GM21737 (cell line): ENCODE data around the gene ADCY2.

ENCODE experiments used
- ATAC-seq: cut with Tn5 transposase; IDR thresholded peaks from one replicate; pipeline ENCODE4 v1.9.1; 2021; ENCODE audit warnings: mild to moderate bottlenecking, moderate library complexity; ENCODE audit not compliant: unreplicated experiment

ADCY2 gene

GRCh38 chr5:7500256-7500655 lies 104.3 kb downstream of the ADCY2 start:
- no peak for ATAC-seq

GRCh38 chr5:7501061-7501460 lies 105.1 kb downstream of the ADCY2 start:
- no peak for ATAC-seq

GRCh38 chr5:7503564-7503963 lies 107.6 kb downstream of the ADCY2 start:
- no peak for ATAC-seq

GRCh38 chr5:7515284-7515914 lies 119.5 kb downstream of the ADCY2 start:
- no peak for ATAC-seq

GRCh38 chr5:7516253-7516652 lies 120.3 kb downstream of the ADCY2 start:
- no peak for ATAC-seq

- ATAC-seq: no peak
These were observed 121.1 kb downstream of the ADCY2 start for GRCh38 chr5:7517006-7517405.

- no peak for ATAC-seq
These were observed 123.1 kb downstream of the ADCY2 start for GRCh38 chr5:7518947-7519560.

GRCh38 chr5:7519564-7519963 lies 123.6 kb downstream of the ADCY2 start:
- no peak for ATAC-seq

- ATAC-seq: no peak
These were observed 133.9 kb downstream of the ADCY2 start for GRCh38 chr5:7529880-7530279.

GRCh38 chr5:7533941-7534340 lies 138.0 kb downstream of the ADCY2 start:
- no peak for ATAC-seq

GRCh38 chr5:7534505-7534904 lies 138.6 kb downstream of the ADCY2 start:
- no peak for ATAC-seq

- ATAC-seq: no peak
These were observed 141.6 kb downstream of the ADCY2 start for GRCh38 chr5:7537573-7537972.

GRCh38 chr5:7539571-7539970 lies 143.6 kb downstream of the ADCY2 start:
- no peak for ATAC-seq

- no peak for ATAC-seq
These were observed 145.0 kb downstream of the ADCY2 start for GRCh38 chr5:7540736-7541485.

- no peak for ATAC-seq
These were observed 146.0 kb downstream of the ADCY2 start for GRCh38 chr5:7541898-7542297.

GRCh38 chr5:7546555-7546954 lies 150.6 kb downstream of the ADCY2 start:
- ATAC-seq: no peak

GRCh38 chr5:7548596-7548995 lies 152.7 kb downstream of the ADCY2 start:
- no peak for ATAC-seq

- ATAC-seq: no peak
These were observed 169.6 kb downstream of the ADCY2 start for GRCh38 chr5:7565559-7565958.

- ATAC-seq: no peak
These were observed 180.2 kb downstream of the ADCY2 start for GRCh38 chr5:7576023-7576715.

- ATAC-seq: no peak
These were observed 181.4 kb downstream of the ADCY2 start for GRCh38 chr5:7577381-7577780.

GRCh38 chr5:7578071-7578470 lies 182.1 kb downstream of the ADCY2 start:
- no peak for ATAC-seq

GRCh38 chr5:7584749-7585148 lies 188.8 kb downstream of the ADCY2 start:
- no peak for ATAC-seq
